ENCODE data around the gene CDY2B.
"Not testable (repeated sequence)": the region's sequence is repeated elsewhere in the genome, so short reads cannot be mapped to it uniquely, and the experiment has no call there.

DNA sequence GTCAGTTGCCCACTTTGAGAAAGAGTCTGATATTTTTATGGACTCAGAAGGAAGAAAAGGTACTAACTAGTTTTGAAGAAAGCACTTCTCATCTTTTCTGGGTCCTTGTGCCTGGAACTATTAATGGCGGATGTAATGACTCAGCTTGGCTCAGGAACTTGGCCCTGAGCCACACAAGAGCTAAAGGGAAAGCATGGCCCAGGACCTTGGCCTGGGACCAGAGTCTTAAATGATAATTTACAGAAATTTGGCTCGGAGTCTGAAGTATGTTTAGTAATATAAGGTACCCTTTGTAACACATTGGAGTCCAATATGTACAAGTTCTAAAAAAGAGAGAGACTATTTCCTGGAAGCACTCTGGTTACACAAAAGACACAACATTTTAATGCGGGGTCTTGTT lies 4.6 kb downstream of the CDY2B start:
- TF ChIP-seq, protein P1, sequence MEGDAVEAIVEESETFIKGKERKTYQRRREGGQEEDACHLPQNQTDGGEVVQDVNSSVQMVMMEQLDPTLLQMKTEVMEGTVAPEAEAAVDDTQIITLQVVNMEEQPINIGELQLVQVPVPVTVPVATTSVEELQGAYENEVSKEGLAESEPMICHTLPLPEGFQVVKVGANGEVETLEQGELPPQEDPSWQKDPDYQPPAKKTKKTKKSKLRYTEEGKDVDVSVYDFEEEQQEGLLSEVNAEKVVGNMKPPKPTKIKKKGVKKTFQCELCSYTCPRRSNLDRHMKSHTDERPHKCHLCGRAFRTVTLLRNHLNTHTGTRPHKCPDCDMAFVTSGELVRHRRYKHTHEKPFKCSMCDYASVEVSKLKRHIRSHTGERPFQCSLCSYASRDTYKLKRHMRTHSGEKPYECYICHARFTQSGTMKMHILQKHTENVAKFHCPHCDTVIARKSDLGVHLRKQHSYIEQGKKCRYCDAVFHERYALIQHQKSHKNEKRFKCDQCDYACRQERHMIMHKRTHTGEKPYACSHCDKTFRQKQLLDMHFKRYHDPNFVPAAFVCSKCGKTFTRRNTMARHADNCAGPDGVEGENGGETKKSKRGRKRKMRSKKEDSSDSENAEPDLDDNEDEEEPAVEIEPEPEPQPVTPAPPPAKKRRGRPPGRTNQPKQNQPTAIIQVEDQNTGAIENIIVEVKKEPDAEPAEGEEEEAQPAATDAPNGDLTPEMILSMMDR (IDR thresholded peaks at IDR 0.05) = not testable (repeated sequence)
- TF ChIP-seq EZH2 (IDR thresholded peaks at IDR 0.05) = not testable (repeated sequence)

Measured in neural progenitor cell (in vitro differentiated cells).